Measurements from ENCODE around the gene RELN. TPM values are rescaled to one million over a fixed set of nuclear protein-coding genes. Genes with fewer than 3 reads are reported as not detected.

RELN gene
- polyA plus RNA-seq, 1 donor = 5.0 TPM

GRCh38 chr7:103666326-103666725 is 323.1 kb downstream of the RELN start:
- H3K4me3 ChIP-seq (ENCODE audit: low read length) = no peak overlapping the region
- no peaks in the 10 kb centered on the region for H3K4me1 ChIP-seq (ENCODE audit: control insufficient read depth, insufficient read depth, low read length)
- H3K9me3 ChIP-seq (ENCODE audit: control insufficient read depth, low read depth, low read length) = no peaks in the 10 kb centered on the region
- DNase-seq = no peak
- H3K27me3 ChIP-seq (ENCODE audit: control insufficient read depth, insufficient read depth, low read length) = no peaks in the 10 kb centered on the region
- no peak overlapping the region for H3K27ac ChIP-seq (ENCODE audit: low read length)
- no CpG with 5 or more reads among the region's 1 CpG for WGBS (ENCODE audit: insufficient coverage, low lambda C conversion rate)
- no peaks in the 10 kb centered on the region for H3K36me3 ChIP-seq (ENCODE audit: control insufficient read depth, insufficient read depth, low read length)

GRCh38 chr7:103664577-103664976 is 324.9 kb downstream of the RELN start:
- H3K27me3 ChIP-seq (ENCODE audit: control insufficient read depth, insufficient read depth, low read length) = no peaks in the 10 kb centered on the region
- no peaks in the 10 kb centered on the region for H3K36me3 ChIP-seq (ENCODE audit: control insufficient read depth, insufficient read depth, low read length)
- DNase-seq = no peak
- peaks cover 2% of the 10 kb centered on the region for H3K4me1 ChIP-seq (ENCODE audit: control insufficient read depth, insufficient read depth, low read length)
- H3K27ac ChIP-seq (ENCODE audit: low read length) = no peak overlapping the region
- WGBS (ENCODE audit: insufficient coverage, low lambda C conversion rate) = 100% methylated on average over 1 of the region's 1 CpG
- H3K9me3 ChIP-seq (ENCODE audit: control insufficient read depth, low read depth, low read length) = no peaks in the 10 kb centered on the region
- H3K4me3 ChIP-seq (ENCODE audit: low read length) = no peak overlapping the region

- no peaks in the 10 kb centered on the region for H3K36me3 ChIP-seq (ENCODE audit: control insufficient read depth, insufficient read depth, low read length)
- no peaks in the 10 kb centered on the region for H3K27me3 ChIP-seq (ENCODE audit: control insufficient read depth, insufficient read depth, low read length)
- H3K9me3 ChIP-seq (ENCODE audit: control insufficient read depth, low read depth, low read length) = no peaks in the 10 kb centered on the region
- no peak overlapping the region for H3K27ac ChIP-seq (ENCODE audit: low read length)
- peak in 1 of 2 donors; percentile 55 for DNase-seq
- H3K4me3 ChIP-seq (ENCODE audit: low read length) = no peak overlapping the region
- H3K4me1 ChIP-seq (ENCODE audit: control insufficient read depth, insufficient read depth, low read length) = peaks cover 2% of the 10 kb centered on the region
- 100% methylated on average over 1 of the region's 7 CpGs for WGBS (ENCODE audit: insufficient coverage, low lambda C conversion rate)
Measured at GRCh38 chr7:103660455-103661371, 328.7 kb downstream of the RELN start.

- no peak overlapping the region for H3K27ac ChIP-seq (ENCODE audit: low read length)
- no peak overlapping the region for H3K4me3 ChIP-seq (ENCODE audit: low read length)
- no peaks in the 10 kb centered on the region for H3K27me3 ChIP-seq (ENCODE audit: control insufficient read depth, insufficient read depth, low read length)
- no peaks in the 10 kb centered on the region for H3K36me3 ChIP-seq (ENCODE audit: control insufficient read depth, insufficient read depth, low read length)
- H3K4me1 ChIP-seq (ENCODE audit: control insufficient read depth, insufficient read depth, low read length) = peaks cover 2% of the 10 kb centered on the region
- no peaks in the 10 kb centered on the region for H3K9me3 ChIP-seq (ENCODE audit: control insufficient read depth, low read depth, low read length)
- WGBS (ENCODE audit: insufficient coverage, low lambda C conversion rate) = 80% methylated on average over 3 of the region's 4 CpGs
- DNase-seq = no peak
Measured at GRCh38 chr7:103658055-103659005, 331.1 kb downstream of the RELN start.

- peak in 1 of 2 donors; percentile 14 for DNase-seq
- Histone ChIP-seq H3K9me3 (ENCODE audit: control insufficient read depth, low read depth, low read length) (no peaks in the 10 kb centered on the region), H3K27ac (ENCODE audit: low read length) (no peak overlapping the region), H3K4me1 (ENCODE audit: control insufficient read depth, insufficient read depth, low read length) (peaks cover 2% of the 10 kb centered on the region), H3K4me3 (ENCODE audit: low read length) (no peak overlapping the region), H3K36me3 (ENCODE audit: control insufficient read depth, insufficient read depth, low read length) (no peaks in the 10 kb centered on the region), H3K27me3 (ENCODE audit: control insufficient read depth, insufficient read depth, low read length) (no peaks in the 10 kb centered on the region)
- WGBS (ENCODE audit: insufficient coverage, low lambda C conversion rate) = 52% methylated on average over 2 of the region's 4 CpGs
Measured at GRCh38 chr7:103657474-103657894, 332.0 kb downstream of the RELN start.

- Histone ChIP-seq H3K4me3 (ENCODE audit: low read length) (no peak overlapping the region), H3K9me3 (ENCODE audit: control insufficient read depth, low read depth, low read length) (no peaks in the 10 kb centered on the region), H3K27ac (ENCODE audit: low read length) (no peak overlapping the region), H3K36me3 (ENCODE audit: control insufficient read depth, insufficient read depth, low read length) (no peaks in the 10 kb centered on the region), H3K4me1 (ENCODE audit: control insufficient read depth, insufficient read depth, low read length) (peaks cover 2% of the 10 kb centered on the region), H3K27me3 (ENCODE audit: control insufficient read depth, insufficient read depth, low read length) (no peaks in the 10 kb centered on the region)
- DNase-seq = no peak
Measured at GRCh38 chr7:103656221-103656620, 333.2 kb downstream of the RELN start.

- WGBS (ENCODE audit: insufficient coverage, low lambda C conversion rate) = 41% methylated on average over 3 of the region's 3 CpGs
- H3K36me3 ChIP-seq (ENCODE audit: control insufficient read depth, insufficient read depth, low read length) = no peaks in the 10 kb centered on the region
- no peaks in the 10 kb centered on the region for H3K9me3 ChIP-seq (ENCODE audit: control insufficient read depth, low read depth, low read length)
- H3K27me3 ChIP-seq (ENCODE audit: control insufficient read depth, insufficient read depth, low read length) = no peaks in the 10 kb centered on the region
- no peaks in the 10 kb centered on the region for H3K4me1 ChIP-seq (ENCODE audit: control insufficient read depth, insufficient read depth, low read length)
- no peak for DNase-seq
- no peak overlapping the region for H3K4me3 ChIP-seq (ENCODE audit: low read length)
- H3K27ac ChIP-seq (ENCODE audit: low read length) = no peak overlapping the region
Measured at GRCh38 chr7:103651593-103652377, 337.7 kb downstream of the RELN start.

- WGBS (ENCODE audit: insufficient coverage, low lambda C conversion rate) = 100% methylated on average over 1 of the region's 2 CpGs
- DNase-seq = no peak
Measured at GRCh38 chr7:103649052-103649451, 340.4 kb downstream of the RELN start.

GRCh38 chr7:103648135-103648534 is 341.3 kb downstream of the RELN start:
- Histone ChIP-seq H3K4me1 (ENCODE audit: control insufficient read depth, insufficient read depth, low read length) (no peaks in the 10 kb centered on the region), H3K4me3 (ENCODE audit: low read length) (no peak overlapping the region), H3K36me3 (ENCODE audit: control insufficient read depth, insufficient read depth, low read length) (no peaks in the 10 kb centered on the region), H3K9me3 (ENCODE audit: control insufficient read depth, low read depth, low read length) (no peaks in the 10 kb centered on the region), H3K27ac (ENCODE audit: low read length) (no peak overlapping the region), H3K27me3 (ENCODE audit: control insufficient read depth, insufficient read depth, low read length) (no peaks in the 10 kb centered on the region)
- WGBS (ENCODE audit: insufficient coverage, low lambda C conversion rate) = no CpG with 5 or more reads among the region's 1 CpG
- DNase-seq = no peak

More at GRCh38 chr7:103649052-103649451, 340.4 kb downstream of the RELN start:
- Histone ChIP-seq H3K27ac (ENCODE audit: low read length) (no peak overlapping the region), H3K9me3 (ENCODE audit: control insufficient read depth, low read depth, low read length) (no peaks in the 10 kb centered on the region), H3K36me3 (ENCODE audit: control insufficient read depth, insufficient read depth, low read length) (no peaks in the 10 kb centered on the region), H3K27me3 (ENCODE audit: control insufficient read depth, insufficient read depth, low read length) (no peaks in the 10 kb centered on the region), H3K4me3 (ENCODE audit: low read length) (no peak overlapping the region), H3K4me1 (ENCODE audit: control insufficient read depth, insufficient read depth, low read length) (no peaks in the 10 kb centered on the region)

- Histone ChIP-seq H3K9me3 (ENCODE audit: control insufficient read depth, low read depth, low read length) (no peaks in the 10 kb centered on the region), H3K4me3 (ENCODE audit: low read length) (no peak overlapping the region), H3K4me1 (ENCODE audit: control insufficient read depth, insufficient read depth, low read length) (no peaks in the 10 kb centered on the region), H3K36me3 (ENCODE audit: control insufficient read depth, insufficient read depth, low read length) (no peaks in the 10 kb centered on the region), H3K27ac (ENCODE audit: low read length) (no peak overlapping the region), H3K27me3 (ENCODE audit: control insufficient read depth, insufficient read depth, low read length) (no peaks in the 10 kb centered on the region)
- 86% methylated on average over 2 of the region's 2 CpGs for WGBS (ENCODE audit: insufficient coverage, low lambda C conversion rate)
- no peak for DNase-seq
Measured at GRCh38 chr7:103644319-103644718, 345.1 kb downstream of the RELN start.
